Measurements from ENCODE around the gene PCMTD2.

Gene PCMTD2

GRCh38 chr20:64266988-64267387, 11.4 kb downstream of the PCMTD2 start:
- H3K27ac ChIP-seq, result no peak overlapping the region
- TF ChIP-seq CTCF (conservative IDR thresholded peaks at IDR 0.05), result no peak

- H3K27ac ChIP-seq, result no peak overlapping the region
- TF ChIP-seq CTCF (conservative IDR thresholded peaks at IDR 0.05), result no peak
These were observed 12.6 kb downstream of the PCMTD2 start for GRCh38 chr20:64268174-64268573.

- TF ChIP-seq CTCF (conservative IDR thresholded peaks at IDR 0.05), result no peak
- H3K27ac ChIP-seq, result no peak overlapping the region
These were observed 14.3 kb downstream of the PCMTD2 start for GRCh38 chr20:64269604-64270411.

- no peak overlapping the region for H3K27ac ChIP-seq
These were observed 16.1 kb downstream of the PCMTD2 start for GRCh38 chr20:64271636-64272035.

GRCh38 chr20:64273109-64273508, 17.6 kb downstream of the PCMTD2 start:
- TF ChIP-seq CTCF (conservative IDR thresholded peaks at IDR 0.05), result no peak
- H3K27ac ChIP-seq, result no peak overlapping the region

More at GRCh38 chr20:64271636-64272035, 16.1 kb downstream of the PCMTD2 start:
- TF ChIP-seq CTCF (conservative IDR thresholded peaks at IDR 0.05), result no peak

- TF ChIP-seq CTCF (conservative IDR thresholded peaks at IDR 0.05), result no peak
- H3K27ac ChIP-seq, result no peak overlapping the region; the same call in 1 of the 2 replicates
These were observed 21.3 kb downstream of the PCMTD2 start for GRCh38 chr20:64276817-64277216.

- no peak overlapping the region for H3K27ac ChIP-seq
- TF ChIP-seq CTCF (conservative IDR thresholded peaks at IDR 0.05), result no peak
These were observed 22.2 kb downstream of the PCMTD2 start for GRCh38 chr20:64277571-64278316.
